C4-2B (cell line): Measurements from ENCODE around the gene ZBTB8B.

Experiments
- ZFX ChIP-seq: fragments of 450-650 bp; IDR thresholded peaks from 2 replicates; pipeline ENCODE4 v1.6.1; 2017
- TF ChIP-seq, protein P1 (sequence below): fragments of 450-650 bp; conservative IDR thresholded peaks from 2 replicates; pipeline ENCODE4 v1.5.1; 2017; ENCODE audit warnings: mild to moderate bottlenecking

DNA sequence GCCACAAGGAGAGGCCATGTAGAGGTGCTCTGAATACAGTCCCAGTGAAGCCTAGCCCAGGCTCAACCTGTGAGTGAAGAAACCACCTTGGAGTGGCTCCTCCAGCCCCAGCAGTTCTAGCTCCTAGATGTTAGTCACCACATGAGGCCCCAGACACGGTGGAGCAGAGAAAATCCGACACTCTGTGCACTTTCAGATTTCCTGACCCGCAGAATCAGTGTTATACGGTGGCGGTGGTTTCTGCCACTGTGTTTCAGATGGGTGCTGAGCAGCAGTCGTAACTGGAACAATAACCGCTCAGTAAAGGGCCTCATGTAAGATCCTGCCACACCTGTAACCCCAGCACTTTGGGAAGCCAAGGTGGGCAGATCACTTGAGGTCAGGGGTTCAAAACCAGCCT is 38.3 kb downstream of the ZBTB8B start:
- TF ChIP-seq, protein P1, sequence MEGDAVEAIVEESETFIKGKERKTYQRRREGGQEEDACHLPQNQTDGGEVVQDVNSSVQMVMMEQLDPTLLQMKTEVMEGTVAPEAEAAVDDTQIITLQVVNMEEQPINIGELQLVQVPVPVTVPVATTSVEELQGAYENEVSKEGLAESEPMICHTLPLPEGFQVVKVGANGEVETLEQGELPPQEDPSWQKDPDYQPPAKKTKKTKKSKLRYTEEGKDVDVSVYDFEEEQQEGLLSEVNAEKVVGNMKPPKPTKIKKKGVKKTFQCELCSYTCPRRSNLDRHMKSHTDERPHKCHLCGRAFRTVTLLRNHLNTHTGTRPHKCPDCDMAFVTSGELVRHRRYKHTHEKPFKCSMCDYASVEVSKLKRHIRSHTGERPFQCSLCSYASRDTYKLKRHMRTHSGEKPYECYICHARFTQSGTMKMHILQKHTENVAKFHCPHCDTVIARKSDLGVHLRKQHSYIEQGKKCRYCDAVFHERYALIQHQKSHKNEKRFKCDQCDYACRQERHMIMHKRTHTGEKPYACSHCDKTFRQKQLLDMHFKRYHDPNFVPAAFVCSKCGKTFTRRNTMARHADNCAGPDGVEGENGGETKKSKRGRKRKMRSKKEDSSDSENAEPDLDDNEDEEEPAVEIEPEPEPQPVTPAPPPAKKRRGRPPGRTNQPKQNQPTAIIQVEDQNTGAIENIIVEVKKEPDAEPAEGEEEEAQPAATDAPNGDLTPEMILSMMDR, result no peak
- no peak for TF ChIP-seq ZFX
